Activated T-cell treated with anti-CD3 and anti-CD28 coated beads, Interleukin-2, amount 50 U/mL, for 24 hours (primary cell): Measurements from ENCODE around the gene DICER1.

Experiments
- DNase-seq: peaks from one replicate; pipeline ENCODE4 v3.0.0-alpha.2; 2020
- H3K27ac Mint-ChIP-seq: 2 replicates; pipeline ENCODE4 v1.8.0; 2020; ENCODE audit warnings: mild to moderate bottlenecking, mixed read lengths
- H3K27me3 Mint-ChIP-seq: 2 replicates; pipeline ENCODE4 v1.8.0; 2020; ENCODE audit warnings: mixed read lengths
- H3K36me3 Mint-ChIP-seq: 2 replicates; pipeline ENCODE4 v1.8.0; 2020; ENCODE audit warnings: low read depth, mixed read lengths
- H3K4me1 Mint-ChIP-seq: 2 replicates; pipeline ENCODE4 v1.8.0; 2020; ENCODE audit warnings: low read depth, mixed read lengths
- H3K4me3 Mint-ChIP-seq: 2 replicates; pipeline ENCODE4 v1.8.0; 2020; ENCODE audit warnings: mild to moderate bottlenecking, moderate library complexity, mixed read lengths
- H3K9me3 Mint-ChIP-seq: 2 replicates; pipeline ENCODE4 v1.8.0; 2020; ENCODE audit warnings: mixed read lengths

DICER1 gene

GRCh38 chr14:95037273-95037672, 120.1 kb downstream of the DICER1 start:
- Mint-ChIP-seq H3K4me3 (no peak overlapping the region), H3K36me3 (no peaks in the 10 kb centered on the region), H3K4me1 (no peaks in the 10 kb centered on the region), H3K9me3 (peaks cover 6% of the 10 kb centered on the region), H3K27ac (no peak overlapping the region), H3K27me3 (peaks cover 13% of the 10 kb centered on the region)
- DNase-seq: no peak
